HepG2 (cell line): ENCODE results near the gene SYCE3. TPM values are rescaled to one million over a fixed set of nuclear protein-coding genes. Genes with fewer than 3 reads are reported as not detected.
A peak's percentile ranks its signal among the peaks of the same experiment; 100 is the strongest.

ENCODE experiments used
- ARHGAP35 ChIP-seq: sonication (generic); formaldehyde crosslinking; IDR thresholded peaks from 2 replicates; pipeline ENCODE4 v1.9.0; 2022; ENCODE audit warnings: mild to moderate bottlenecking, inconsistent platforms, moderate library complexity, missing genetic modification reagents, borderline replicate concordance
- ARNT2 ChIP-seq: sonication (generic); formaldehyde crosslinking; IDR thresholded peaks from 2 replicates; pipeline ENCODE4 v1.8.0; 2022; ENCODE audit warnings: mild to moderate bottlenecking, low read depth, missing genetic modification reagents, moderate library complexity
- CBX1 ChIP-seq: IDR thresholded peaks from one replicate; pipeline ENCODE4 v1.6.1; 2016; ENCODE audit warnings: antibody characterized with exemption, low read depth
- CREM ChIP-seq, 2 experiments: sonication (generic) in 1 of 2; formaldehyde crosslinking in 1 of 2; IDR thresholded peaks; 2 replicates each; pipeline versions ENCODE4 v1.4.0 to v1.6.1; 2016 to 2020; ENCODE audit warnings: antibody characterized with exemption in 1 of 2, mild to moderate bottlenecking in 1 of 2, missing genetic modification reagents in 1 of 2
- HNRNPLL ChIP-seq: fragments of 200-400 bp; formaldehyde crosslinking; IDR thresholded peaks from 2 replicates; pipeline ENCODE4 v1.6.1; 2017; ENCODE audit warnings: mild to moderate bottlenecking, low read depth, low read length; ENCODE audit not compliant: poor library complexity, severe bottlenecking
- KAT8 ChIP-seq: IDR thresholded peaks from 2 replicates; pipeline ENCODE4 v1.6.1; 2016; ENCODE audit warnings: missing genetic modification reagents, missing compliant biosample characterization
- RBFOX2 ChIP-seq: fragments of 200-400 bp; formaldehyde crosslinking; IDR thresholded peaks from 2 replicates; pipeline ENCODE4 v1.6.1; 2017; ENCODE audit warnings: low read depth, mild to moderate bottlenecking, low read length
- RFXANK ChIP-seq: IDR thresholded peaks from 2 replicates; pipeline ENCODE4 v1.6.1; 2016
- SALL1 ChIP-seq: sonication (generic); formaldehyde crosslinking; IDR thresholded peaks from 2 replicates; pipeline ENCODE4 v1.8.0; 2022; ENCODE audit warnings: mild to moderate bottlenecking, missing genetic modification reagents
- TAF1 ChIP-seq: sonication (generic); formaldehyde crosslinking; IDR thresholded peaks from 2 replicates; pipeline ENCODE4 v1.4.0; 2020; ENCODE audit warnings: missing genetic modification reagents
- TAF15 ChIP-seq: fragments of 200-400 bp; formaldehyde crosslinking; IDR thresholded peaks from one replicate; pipeline ENCODE4 v1.6.1; 2018; ENCODE audit warnings: mild to moderate bottlenecking, low read depth, low read length; ENCODE audit not compliant: poor library complexity, severe bottlenecking
- ZC3H4 ChIP-seq: sonication (generic); formaldehyde crosslinking; IDR thresholded peaks from 2 replicates; pipeline ENCODE4 v1.4.0; 2020; ENCODE audit warnings: missing genetic modification reagents, borderline replicate concordance
- ZNF282 ChIP-seq: fragments of 450-650 bp; IDR thresholded peaks from 2 replicates; pipeline ENCODE4 v1.6.1; 2018; ENCODE audit not compliant: partially characterized antibody
- polyA plus RNA-seq, 8 experiments: library from polyadenylated mRNA; depleted of rRNA in 3 of 8; stranded (reverse) in 7 of 8; unstranded in 1 of 8; fragments of >200 nt; fragmentation: Illumina TruSeq in 4 of 8; extraction: Trizol in 4 of 8; gene quantifications; 2 replicates each; pipeline versions ENCODE4 v1.2.1 to v1.2.3, GENCODE V29; 2011 to 2016; ENCODE audit warnings: low read depth in 4 of 8, missing spikeins in 1 of 8, mixed read lengths in 1 of 8; ENCODE audit not compliant: insufficient read depth in 1 of 8
- total RNA-seq, 5 experiments: library from RNA; depleted of rRNA; stranded (reverse); fragments of >200 nt; fragmentation: Illumina TruSeq; extraction: Trizol; gene quantifications; 2 replicates each; pipeline ENCODE4 v1.2.3, GENCODE V29; 2016; ENCODE audit warnings: low read depth in 1 of 5
- TF ChIP-seq, protein P1 (sequence below), 2 experiments: fragments of 450-650 bp in 1 of 2; sonication (generic) in 1 of 2; formaldehyde crosslinking in 1 of 2; IDR thresholded peaks; 2 replicates each; pipeline versions ENCODE4 v1.6.1 to v1.8.0; 2016 to 2022; ENCODE audit warnings: antibody characterized with exemption in 1 of 2, mild to moderate bottlenecking in 1 of 2, missing genetic modification reagents in 1 of 2
- TF ChIP-seq, protein P2 (sequence below): sonication (generic); formaldehyde crosslinking; conservative IDR thresholded peaks from 2 replicates; pipeline ENCODE4 v1.5.0; 2020; ENCODE audit warnings: missing genetic modification reagents
- TF ChIP-seq, protein P3 (sequence below): sonication (generic); formaldehyde crosslinking; IDR thresholded peaks from 2 replicates; pipeline ENCODE4 v1.5.1; 2020; ENCODE audit warnings: missing genetic modification reagents, mild to moderate bottlenecking, borderline replicate concordance

The SYCE3 gene
- total and polyA plus RNA-seq, 2 of the 13 experiments (the other 11 are each of a cell fraction or from before 2014, with no cell fraction given), result not detected

DNA sequence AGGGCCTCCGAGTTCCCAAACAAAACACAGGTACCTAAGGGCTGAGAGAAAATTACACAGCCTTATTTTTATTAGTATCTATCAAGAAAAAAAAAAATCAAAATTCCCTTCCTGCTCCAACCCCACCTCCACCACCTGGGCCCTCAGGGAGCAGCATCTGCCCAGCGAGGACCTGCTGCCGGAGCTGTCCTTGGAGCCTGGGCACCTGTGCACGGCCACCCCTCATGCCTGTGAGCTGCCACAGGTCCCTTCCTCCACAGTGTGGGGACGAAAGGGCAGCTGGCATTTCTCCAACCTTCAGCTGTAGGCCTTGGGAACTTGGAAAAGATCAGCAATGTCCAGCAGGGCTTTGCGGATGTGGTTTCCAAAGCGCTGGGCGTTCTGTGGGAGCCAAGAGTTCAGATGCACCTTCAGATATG, 6.3 kb upstream of the SYCE3 start (continued):
- TF ChIP-seq, protein P1, sequence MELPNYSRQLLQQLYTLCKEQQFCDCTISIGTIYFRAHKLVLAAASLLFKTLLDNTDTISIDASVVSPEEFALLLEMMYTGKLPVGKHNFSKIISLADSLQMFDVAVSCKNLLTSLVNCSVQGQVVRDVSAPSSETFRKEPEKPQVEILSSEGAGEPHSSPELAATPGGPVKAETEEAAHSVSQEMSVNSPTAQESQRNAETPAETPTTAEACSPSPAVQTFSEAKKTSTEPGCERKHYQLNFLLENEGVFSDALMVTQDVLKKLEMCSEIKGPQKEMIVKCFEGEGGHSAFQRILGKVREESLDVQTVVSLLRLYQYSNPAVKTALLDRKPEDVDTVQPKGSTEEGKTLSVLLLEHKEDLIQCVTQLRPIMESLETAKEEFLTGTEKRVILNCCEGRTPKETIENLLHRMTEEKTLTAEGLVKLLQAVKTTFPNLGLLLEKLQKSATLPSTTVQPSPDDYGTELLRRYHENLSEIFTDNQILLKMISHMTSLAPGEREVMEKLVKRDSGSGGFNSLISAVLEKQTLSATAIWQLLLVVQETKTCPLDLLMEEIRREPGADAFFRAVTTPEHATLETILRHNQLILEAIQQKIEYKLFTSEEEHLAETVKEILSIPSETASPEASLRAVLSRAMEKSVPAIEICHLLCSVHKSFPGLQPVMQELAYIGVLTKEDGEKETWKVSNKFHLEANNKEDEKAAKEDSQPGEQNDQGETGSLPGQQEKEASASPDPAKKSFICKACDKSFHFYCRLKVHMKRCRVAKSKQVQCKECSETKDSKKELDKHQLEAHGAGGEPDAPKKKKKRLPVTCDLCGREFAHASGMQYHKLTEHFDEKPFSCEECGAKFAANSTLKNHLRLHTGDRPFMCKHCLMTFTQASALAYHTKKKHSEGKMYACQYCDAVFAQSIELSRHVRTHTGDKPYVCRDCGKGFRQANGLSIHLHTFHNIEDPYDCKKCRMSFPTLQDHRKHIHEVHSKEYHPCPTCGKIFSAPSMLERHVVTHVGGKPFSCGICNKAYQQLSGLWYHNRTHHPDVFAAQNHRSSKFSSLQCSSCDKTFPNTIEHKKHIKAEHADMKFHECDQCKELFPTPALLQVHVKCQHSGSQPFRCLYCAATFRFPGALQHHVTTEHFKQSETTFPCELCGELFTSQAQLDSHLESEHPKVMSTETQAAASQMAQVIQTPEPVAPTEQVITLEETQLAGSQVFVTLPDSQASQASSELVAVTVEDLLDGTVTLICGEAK (IDR thresholded peaks at IDR 0.05), result no peak
- TF ChIP-seq, protein P1 (CRISPR knock-in tag; IDR thresholded peaks at IDR 0.05), result no peak
- TF ChIP-seq, protein P2, sequence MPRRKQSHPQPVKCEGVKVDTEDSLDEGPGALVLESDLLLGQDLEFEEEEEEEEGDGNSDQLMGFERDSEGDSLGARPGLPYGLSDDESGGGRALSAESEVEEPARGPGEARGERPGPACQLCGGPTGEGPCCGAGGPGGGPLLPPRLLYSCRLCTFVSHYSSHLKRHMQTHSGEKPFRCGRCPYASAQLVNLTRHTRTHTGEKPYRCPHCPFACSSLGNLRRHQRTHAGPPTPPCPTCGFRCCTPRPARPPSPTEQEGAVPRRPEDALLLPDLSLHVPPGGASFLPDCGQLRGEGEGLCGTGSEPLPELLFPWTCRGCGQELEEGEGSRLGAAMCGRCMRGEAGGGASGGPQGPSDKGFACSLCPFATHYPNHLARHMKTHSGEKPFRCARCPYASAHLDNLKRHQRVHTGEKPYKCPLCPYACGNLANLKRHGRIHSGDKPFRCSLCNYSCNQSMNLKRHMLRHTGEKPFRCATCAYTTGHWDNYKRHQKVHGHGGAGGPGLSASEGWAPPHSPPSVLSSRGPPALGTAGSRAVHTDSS, result no peak
- TF ChIP-seq CBX1 (no peak), ZNF282 (no peak), SALL1 (CRISPR knock-in tag) (0 out of 2 replicates have a peak, but pooled peaks have one; percentile 46), CREM (IDR thresholded peaks at IDR 0.05) (no peak), CREM (CRISPR knock-in tag; IDR thresholded peaks at IDR 0.05) (no peak), TAF15 (no peak), KAT8 (CRISPR knock-in tag) (peak; percentile 26; the same call in 1 of the 2 replicates), RFXANK (CRISPR knock-in tag) (no peak), TAF1 (CRISPR knock-in tag) (0 out of 2 replicates have a peak, but pooled peaks have one; percentile 27), ARNT2 (CRISPR knock-in tag) (0 out of 2 replicates have a peak, but pooled peaks have one; percentile 29), HNRNPLL (peak; percentile 21), RBFOX2 (no peak), ARHGAP35 (CRISPR knock-in tag) (no peak), ZC3H4 (CRISPR knock-in tag) (no peak)
- TF ChIP-seq, protein P3, sequence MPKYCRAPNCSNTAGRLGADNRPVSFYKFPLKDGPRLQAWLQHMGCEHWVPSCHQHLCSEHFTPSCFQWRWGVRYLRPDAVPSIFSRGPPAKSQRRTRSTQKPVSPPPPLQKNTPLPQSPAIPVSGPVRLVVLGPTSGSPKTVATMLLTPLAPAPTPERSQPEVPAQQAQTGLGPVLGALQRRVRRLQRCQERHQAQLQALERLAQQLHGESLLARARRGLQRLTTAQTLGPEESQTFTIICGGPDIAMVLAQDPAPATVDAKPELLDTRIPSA (CRISPR knock-in tag), result no peak
